NCI-H187 treated with DMSO at 0.1 percent for 48 hours (cell line): ENCODE measurements around the gene GNAO1.

Source experiments
- DNase-seq: peaks from one replicate; lab custom pipeline; 2025; lab: John Stamatoyannopoulos, UW

GNAO1 gene

DNA sequence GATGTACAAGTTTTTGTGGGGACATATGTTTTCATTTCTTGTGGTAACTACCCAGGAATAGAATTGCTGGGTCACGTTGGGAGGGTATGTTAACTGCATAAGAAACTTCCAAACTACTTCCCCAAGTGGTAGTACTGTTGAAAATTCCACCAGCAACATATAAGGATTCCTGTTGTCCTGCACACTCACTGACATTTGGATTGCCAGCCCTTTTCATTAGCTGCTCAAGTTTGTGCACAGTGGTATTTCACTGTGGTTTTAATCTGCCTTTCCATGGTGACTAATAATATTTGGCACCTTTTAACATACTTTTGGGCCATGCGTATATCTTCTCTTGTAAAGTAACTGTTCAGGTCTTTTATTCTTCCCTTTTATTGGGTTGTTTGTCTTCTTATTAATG, 103.3 kb downstream of the GNAO1 start:
- no peak for DNase-seq

DNA sequence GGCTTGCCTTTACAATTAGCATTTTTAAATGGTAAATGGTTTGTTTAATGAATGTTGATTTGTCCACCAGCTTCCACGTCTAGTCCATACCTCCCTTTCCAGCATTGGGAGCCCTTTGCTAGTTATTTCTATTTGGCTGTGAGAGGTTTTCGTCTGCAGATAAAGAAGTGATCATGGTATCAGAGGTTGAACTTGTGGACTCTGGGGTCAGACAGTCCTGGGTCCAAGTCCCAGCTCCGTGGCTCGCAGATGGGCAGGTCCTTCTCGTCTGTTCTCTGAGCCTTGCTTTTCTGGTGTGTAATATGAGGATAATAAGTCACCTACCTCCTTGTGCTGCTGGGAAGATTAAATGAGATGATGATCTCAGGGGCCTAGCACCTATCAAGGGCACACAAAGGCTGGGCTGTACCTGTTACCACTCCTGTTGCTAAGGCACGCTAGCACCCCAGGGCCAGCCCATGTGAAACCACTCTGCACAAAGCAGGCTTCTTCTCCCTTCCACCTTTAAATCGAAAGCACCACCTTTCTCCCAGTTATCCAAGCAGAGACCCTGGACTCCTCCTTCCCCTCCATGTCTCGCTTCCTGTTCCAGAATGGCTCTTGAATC, 103.9 kb downstream of the GNAO1 start:
- DNase-seq: no peak

DNA sequence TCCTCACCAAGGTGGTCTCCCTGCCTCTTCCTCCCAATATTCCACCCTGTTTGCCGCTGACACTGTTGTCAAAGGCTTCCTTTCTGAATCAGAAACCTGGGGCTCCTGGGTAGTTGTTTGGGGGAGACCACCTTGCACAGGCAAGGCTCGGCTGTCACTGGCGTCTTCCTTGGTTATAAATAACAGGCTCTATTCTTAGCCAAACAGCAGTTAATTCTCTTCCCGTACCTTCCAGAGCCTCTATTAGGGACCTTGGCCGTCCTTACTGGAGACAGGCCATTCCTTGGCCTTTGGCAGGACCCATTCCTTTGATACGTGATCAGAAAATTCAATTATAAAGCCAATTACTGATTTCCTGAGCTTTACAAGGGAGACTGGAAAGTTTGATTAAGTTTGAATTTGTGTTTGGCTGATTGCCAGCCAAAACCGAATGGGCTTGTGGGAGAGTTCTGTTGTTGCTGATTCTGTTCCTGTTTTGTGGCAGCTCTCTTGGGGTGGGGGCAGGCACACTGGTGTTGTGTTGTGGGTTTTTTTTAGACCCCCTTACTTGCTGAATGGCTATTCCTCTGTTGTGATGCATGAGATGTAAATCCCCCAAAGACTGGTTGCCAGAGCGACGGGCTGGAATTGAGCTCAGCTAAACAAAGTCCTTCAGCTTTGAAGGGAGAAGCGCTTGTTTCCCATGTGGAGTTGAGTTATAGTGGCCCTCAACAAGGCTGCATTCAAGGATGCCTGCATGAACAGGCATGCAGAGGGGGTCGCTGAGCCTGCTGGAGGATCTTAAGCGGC, 104.6 kb downstream of the GNAO1 start:
- no peak for DNase-seq

DNA sequence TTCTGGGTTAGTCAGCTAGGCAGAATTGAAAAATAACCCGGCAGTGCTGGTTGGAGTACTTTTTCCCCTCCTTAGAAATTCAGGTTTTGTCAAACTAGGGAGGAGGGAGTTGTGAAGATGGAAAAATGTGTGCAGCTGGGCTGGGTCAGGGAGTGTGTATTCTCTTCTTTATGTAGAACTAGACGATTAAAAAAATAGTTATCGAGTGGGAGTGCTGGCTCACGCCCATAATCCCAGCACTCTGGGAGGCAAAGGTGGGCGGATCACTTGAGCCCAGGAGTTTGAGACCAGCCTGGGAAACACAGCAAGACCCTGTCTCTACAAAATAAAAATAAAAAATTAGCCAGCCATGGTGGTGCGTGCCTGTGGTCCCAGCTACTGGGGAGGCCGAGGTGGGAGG, 106.4 kb downstream of the GNAO1 start:
- no peak for DNase-seq

DNA sequence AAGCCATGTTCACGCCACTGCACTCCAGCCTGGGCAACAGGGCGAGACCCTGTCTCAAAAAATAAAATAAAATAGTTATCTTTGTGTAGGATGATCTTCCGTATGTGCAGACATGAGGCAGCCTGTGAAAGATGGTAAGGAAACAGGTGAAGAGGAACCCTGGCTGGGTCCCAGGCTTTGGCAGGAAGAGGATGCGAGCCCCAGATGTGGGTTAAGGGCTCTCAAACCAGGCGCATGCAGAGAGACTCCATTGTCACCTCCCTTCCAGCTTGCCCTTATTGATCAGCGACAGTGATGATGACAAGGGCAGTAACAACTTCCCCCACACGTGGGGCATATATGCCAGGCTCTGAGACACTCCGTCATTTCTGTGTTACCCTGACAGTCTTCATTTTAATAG, 106.8 kb downstream of the GNAO1 start:
- DNase-seq: no peak

DNA sequence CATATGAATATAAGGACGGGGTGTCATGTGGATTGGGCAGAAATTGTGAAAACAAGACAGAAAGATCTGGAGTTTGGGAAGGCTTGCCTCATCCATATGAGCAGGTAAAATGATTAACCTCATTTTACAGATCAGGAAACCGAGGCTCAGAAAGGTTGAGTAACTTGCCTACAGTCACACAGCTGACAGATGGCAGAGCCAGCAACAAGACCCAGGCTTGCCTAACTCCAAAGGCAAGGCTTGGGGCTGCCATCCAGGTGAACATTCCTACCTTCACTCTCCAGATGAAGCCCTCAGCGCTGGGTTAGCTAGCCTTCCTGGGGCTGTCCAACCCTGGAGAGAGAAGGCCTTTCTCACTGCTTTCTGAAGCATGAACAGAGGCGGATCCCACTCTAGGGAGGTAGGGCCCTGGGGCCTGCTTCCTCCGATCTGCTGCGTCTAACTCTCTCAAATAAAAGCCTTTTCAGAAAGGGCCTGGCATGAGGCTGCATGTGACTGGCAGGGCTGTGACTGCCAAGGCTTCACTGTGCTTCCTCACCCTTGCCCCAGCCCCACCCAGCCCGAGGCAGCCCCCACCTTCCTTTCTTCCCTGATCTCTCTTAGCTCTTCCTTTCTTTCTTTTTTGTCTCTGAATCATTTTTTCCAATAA, 107.8 kb downstream of the GNAO1 start:
- DNase-seq: no peak

DNA sequence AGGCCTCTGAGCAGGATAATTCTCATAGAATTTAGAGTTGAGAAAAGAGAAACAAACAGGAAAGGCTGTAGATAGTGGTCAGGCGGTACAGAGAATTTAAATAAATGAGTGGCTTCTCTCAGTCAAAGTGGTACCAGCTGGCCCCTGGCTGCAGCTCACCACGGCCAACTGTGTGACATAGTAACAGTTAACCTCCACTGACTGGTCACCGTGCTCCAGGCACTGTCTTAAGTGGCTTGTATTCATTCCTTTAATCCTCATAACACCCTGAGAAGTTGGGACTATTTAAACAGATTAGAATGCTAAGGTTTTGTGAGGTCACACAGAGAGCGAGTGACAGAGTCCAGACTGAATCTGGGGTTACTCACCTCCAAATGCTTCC, 108.9 kb downstream of the GNAO1 start:
- no peak for DNase-seq

DNA sequence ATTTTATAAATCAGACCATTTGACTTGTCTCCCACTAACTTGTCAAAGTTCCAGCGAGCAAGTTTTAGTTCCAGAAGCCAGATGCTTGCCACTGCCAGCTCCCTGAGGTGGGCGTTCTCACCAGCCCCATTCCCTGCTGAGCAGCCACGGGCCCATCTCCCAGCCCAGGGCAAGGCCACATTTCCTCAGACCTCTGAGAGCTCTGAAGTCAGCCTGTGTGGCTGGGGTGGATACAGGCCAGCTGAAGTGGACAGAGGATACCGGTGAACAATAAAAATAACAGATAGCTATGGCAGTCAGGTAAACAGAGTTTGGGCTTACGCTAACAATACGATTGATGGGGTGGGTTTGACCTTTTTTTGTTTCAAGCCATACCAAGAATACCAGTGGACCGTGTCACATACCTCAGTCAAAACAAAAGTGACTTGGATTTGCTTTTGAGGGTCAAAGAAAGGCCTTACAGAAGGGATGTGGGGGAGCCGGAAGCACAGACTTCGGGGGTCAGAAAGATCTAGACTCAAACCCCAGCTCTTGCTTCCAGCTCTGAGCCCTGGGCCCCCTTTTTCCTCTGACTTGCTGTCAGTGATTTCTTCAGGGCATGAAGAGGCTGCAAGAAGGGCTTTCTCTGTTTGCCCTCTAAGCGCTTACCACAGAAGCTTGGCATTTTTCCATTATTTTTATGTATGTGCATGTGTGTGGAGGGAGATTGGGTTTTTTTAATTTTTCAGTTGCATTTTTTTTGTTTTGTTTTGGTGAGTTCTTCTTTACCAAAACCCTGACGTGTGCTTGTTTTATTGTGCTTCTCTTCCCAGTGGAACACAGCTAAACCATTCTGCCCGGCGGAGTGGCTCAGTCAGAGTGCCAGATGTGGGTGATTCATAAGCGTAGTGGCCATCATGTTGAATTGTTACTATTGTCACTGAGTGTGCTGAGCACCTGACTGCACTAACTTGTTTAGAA, 109.9 kb downstream of the GNAO1 start:
- no peak for DNase-seq

DNA sequence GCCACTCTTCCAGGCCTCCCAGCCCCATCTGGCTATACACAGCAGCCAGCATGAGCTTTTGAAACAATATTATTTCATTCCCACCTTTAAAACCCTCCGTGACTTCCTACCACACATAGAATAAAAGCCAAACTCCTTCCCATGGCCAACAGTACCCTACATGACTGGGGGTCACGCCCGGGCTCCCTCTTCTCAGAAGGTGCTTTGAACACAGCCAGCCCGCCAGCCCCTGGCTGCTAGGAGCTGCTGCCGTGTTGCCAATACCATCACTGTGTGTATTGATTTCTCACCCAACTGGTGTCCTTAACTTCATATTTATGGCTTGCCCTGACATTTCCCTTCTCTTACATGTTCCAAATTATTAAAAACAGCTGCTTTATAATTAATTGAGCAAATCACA, 111.2 kb downstream of the GNAO1 start:
- no peak for DNase-seq

DNA sequence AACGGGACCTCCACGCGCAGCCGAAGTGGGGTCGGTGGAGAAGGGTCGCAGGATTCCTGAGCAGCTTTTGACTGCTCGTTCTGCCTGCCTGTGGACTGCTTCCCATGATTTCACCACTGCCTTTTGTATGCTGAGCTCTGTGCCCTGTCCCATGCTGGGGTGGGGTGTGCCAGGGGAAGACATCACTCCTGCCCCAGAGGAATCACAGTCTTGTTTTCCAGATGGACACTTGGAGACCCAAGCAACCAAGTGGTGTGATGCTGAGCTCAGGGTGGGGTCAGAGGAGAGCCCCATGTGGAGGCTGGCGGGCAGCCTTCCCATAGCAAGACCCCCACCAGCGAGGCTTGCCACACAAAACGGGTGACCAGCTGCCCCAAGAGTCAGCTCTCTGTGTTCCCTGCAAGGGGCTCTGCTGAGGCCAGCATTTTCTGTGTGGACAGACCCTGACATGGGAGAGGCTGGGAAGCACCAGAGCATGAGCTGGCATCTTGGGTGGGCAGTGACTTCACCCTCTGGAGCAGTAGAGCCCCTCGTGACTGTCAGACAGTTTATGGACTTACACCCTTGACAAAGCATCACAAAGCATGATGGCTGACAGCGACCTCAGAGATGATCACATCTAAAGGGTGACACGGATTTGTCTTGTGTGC, 111.9 kb downstream of the GNAO1 start:
- no peak for DNase-seq

DNA sequence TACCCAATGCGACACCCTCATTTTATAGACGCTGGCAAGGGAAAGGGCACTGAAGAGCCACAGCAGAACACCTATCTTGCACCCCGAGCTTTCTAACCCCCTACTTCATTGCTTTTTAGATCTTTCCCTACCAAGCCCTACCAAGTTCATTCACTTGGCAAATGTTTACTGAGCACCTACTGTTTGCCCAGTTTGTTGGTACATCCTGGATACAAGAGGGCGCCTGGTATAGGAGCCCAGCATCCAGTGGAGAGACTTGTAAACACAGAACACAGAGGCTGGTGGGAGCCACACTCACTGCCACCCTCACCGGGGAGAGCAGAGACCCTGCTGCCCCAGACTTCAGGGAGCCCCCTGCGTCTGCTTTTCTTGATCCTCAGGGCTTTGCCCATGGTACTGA, 112.6 kb downstream of the GNAO1 start:
- no peak for DNase-seq

DNA sequence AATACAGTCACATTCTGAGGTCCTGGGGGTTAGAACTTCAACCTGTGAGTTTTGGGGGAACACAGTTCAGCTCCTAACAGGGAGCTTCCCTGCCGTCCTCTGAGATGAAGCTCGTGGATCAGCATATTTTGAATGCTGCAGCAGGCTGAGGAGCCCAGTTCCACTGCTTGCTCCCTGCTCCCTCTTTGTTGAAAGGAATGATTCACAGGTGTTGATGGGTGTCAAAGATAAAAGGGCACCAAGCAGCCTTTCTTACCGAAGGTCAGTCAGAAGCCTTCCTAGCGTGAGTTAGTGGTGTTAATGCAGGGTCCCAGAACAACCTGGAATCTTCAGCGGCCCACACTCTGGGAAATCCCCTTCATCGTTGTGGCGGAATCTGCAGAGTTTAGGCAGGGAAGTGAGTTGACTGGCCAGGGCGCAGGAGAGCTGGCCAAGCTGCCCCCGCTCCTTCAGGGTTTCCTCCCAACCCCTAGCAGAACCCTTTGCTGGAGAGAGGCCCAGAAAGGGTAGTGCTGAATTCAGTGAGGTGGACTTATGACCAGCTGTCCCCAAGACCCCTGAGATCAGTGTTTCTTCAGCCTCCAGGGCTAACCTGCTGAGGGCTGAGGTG, 114.8 kb downstream of the GNAO1 start:
- no peak for DNase-seq

DNA sequence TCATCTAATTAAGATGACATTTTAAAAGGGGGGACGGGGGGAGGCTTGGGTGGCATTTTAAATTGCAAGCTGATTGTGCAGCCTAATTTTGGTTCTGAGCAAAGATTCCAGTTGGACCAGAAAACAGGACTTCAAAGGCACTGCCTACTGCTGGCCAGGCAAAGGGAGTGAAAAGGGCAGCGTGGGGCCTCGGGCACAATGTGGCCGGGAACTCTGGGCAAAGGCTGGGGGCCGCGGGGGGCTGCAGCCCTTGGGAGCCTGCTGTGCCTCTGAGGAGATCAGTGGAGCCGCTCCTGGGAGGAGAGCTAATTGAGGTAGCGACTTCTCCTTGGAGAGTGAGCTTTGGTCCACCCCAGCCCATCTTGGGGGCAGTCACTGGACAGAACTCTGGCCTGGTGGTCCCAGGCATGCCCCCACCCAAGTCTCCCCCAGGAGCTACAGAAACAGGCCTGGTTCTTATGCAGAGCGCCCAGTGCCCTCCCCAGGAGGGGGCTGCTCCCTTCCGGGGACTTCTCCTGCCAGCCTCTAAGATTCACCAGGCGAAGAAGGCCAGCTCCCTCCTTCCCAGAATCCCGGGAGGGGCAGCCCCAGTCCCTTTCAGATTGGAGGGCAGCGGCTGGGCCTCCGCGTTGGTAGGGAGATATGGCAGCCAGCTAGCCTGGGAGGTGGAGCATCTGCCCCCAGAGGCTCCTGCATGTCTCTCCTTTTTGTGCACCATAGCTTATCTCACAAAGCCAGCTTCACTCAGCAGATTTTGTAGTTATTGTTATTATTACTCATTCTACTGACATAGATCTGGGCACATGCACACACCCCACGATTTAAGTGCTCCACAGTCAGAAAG, 115.6 kb downstream of the GNAO1 start:
- no peak for DNase-seq

DNA sequence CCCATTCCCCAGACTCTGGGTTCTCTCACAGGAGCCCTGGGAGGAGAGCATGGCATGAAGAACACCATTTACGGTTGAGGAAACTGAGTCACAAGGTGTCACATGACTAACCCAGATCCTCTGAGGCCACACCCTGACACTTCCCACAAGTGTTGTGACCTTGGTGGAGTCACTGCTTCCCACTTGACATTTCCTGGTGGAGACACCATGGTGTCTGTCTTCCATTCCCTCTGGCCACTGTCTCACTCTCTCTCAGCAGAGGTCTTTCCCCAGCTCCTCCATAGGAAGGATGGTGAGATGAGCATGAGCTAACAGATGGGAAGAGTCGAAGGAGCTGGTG, 116.2 kb downstream of the GNAO1 start:
- DNase-seq: no peak

DNA sequence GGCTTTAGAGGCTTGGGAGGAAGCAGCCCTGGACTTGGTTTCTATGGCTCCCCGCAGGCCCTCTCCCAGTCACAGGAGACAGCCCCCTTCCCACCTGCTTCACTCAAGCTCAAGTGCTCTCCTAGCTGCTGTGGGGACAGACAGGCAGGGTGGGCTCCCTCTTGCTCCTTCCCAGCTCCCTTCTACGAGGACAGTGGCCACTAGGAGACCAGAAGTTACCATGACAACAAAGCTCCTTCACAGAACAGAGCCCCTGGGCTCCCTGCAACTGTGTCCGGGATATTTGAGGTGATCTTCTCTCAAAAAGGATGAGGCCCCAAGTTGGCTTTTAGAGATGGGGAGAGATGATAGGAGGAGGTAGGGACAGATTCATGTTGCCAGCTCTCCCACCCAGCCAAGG, 117.7 kb downstream of the GNAO1 start:
- no peak for DNase-seq

DNA sequence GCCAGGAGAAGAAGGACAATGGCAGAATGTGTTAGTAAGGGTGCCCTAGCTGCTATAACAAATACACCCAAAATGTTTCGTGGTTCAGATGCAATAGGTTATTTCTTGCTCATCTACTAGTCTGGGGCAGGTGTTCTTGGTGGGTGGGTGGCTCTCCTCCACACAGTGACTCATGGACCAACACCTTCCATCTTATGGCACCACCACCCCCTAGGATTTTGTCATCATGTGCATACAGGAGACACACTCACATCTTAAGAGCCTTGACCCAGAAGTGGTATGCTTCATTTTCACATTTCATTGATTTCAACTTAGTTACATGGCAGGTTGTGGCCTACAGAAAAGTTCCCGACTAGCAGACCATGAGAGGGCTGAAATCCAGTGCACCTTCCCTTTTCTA, 119.4 kb downstream of the GNAO1 start:
- no peak for DNase-seq

DNA sequence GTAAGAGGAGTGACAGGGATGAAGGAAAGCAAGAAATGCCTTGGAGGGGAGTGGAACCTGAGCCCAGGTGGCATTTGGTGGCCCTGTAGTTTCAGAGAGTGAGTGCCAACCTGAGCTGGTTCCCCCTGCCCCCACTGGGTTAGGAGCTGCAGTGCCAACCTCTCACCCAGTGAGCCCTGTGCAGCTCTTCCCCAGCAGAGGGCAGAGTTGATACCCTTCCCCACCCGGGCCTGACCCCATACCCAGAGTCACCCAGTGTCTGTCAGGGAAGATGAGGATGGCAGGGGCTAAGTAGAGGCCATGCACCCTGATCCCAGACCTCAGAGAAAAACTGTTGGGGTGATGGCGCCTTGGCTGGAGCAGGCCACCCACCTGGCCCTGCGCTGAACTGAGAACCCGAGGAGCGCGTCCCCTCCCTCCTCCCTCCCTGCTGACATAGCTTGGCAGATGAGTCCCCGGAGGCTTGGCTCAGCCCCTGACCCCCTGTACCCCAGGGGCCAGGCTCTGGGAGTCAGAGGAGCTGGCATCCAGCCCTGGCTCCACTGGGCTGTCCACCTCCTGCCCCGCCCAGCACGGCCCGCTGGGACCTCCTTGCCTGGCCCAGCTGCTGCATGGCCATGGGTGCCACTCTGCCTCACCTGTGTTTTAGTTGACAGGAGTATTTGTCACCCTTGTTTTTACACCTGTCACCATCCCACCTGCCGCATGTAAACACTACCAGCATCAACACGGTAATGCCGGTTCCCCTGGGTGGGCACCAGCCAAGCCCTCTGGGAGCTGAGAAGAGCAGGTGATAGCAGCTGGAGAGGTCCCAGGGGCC, 120.1 kb downstream of the GNAO1 start:
- no peak for DNase-seq

DNA sequence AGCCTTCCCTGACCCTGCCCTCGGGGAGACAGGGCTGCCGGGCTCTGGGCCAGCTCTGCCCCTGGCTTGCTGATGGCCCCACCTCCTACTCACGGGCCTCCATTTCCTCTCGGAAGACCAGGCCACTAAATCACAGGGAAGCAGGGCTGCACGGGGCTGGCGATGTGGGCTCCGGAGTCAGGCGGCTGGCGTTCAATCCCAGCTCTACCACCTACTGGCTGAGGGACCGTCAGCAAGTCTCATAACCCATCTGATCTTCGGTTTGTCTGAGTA, 120.7 kb downstream of the GNAO1 start:
- DNase-seq: no peak

DNA sequence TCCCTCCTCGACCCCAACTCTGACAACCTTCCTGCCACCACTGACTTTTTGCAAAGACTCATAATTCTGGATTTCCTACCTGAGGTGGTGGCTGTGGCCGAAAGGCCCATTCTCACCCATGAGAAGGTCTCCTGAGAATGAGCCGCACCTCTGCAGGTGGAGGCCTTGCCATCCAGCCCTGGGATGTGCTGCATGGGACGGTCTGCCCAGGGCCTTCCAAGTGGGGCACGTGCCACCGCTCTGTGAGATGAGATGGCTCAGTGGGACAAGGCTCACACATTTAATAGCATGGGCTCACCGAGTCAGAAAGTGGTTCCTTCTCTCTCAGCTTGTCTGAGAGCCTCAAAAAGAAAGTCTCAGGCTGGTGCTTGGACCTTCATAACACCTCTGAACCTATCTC, 121.3 kb downstream of the GNAO1 start:
- DNase-seq: no peak

DNA sequence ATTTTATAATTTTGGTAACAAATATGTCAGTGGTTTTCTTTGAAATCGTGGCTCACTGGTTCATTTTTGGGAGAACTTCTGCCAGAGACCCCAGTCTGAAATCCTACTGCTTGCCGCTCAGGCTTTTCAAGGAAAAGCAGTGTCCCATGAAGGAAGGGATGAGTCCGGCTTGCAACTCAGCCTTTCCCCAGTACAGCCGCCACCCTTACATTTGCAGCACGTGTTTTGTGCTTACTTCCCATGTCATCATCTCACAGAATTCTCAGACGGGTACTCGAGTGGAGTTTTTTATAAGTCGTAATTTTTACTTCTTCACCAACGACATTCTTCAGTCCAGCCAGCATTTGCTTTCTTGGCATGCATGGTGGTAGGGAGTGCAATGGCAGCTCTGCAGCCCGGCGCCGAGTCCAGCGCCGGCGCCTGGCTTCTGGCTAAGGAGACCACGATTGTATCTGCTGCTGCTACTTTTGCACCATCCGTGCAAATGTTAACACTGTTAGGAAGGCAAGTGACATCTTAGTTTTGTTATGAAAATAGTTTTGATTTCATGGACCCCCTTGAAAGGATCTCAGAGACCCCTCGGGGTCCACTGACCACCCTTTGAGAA, 123.1 kb downstream of the GNAO1 start:
- DNase-seq: no peak
